ENCODE measurements around the gene CEP76. TPM values are rescaled to one million over a fixed set of nuclear protein-coding genes. Genes with fewer than 3 reads are reported as not detected.

CEP76 gene
- total RNA-seq, 1 experiment from 2014 or later, result 22.3 TPM

DNA sequence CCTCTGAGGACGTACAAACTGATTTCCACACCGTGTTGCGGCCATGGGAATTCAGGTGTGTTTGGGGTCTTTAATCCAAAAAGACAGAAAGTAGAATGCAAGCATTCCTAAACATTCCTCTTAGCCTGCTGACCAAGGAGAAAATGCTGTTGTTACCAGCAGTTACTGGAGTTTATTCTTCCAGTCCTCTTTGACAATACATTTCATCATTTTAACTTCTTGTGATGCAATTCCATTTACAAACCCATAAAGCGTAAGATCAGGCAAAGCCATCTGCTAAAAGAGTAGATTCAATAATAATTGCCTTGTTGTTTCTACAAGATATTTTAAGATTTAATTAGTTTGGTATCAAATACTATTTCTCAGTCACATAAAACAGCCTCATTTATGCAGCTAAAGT, 77.3 kb downstream of the CEP76 start:
- ChIA-PET CTCF (no interaction called here), POLR2A (ENCODE audit: low non-redundant PET) (no interaction called here)
- BruUV-seq (replicated peaks), result no TSS peak
- no peak overlapping the region for H3K4me3 ChIP-seq (ENCODE audit: low read depth, low read length, poor library complexity, severe bottlenecking)
- H3K36me3 ChIP-seq (ENCODE audit: insufficient read depth, low read length, poor library complexity, severe bottlenecking), result no peaks in the 10 kb centered on the region
- TF ChIP-seq, protein P1, sequence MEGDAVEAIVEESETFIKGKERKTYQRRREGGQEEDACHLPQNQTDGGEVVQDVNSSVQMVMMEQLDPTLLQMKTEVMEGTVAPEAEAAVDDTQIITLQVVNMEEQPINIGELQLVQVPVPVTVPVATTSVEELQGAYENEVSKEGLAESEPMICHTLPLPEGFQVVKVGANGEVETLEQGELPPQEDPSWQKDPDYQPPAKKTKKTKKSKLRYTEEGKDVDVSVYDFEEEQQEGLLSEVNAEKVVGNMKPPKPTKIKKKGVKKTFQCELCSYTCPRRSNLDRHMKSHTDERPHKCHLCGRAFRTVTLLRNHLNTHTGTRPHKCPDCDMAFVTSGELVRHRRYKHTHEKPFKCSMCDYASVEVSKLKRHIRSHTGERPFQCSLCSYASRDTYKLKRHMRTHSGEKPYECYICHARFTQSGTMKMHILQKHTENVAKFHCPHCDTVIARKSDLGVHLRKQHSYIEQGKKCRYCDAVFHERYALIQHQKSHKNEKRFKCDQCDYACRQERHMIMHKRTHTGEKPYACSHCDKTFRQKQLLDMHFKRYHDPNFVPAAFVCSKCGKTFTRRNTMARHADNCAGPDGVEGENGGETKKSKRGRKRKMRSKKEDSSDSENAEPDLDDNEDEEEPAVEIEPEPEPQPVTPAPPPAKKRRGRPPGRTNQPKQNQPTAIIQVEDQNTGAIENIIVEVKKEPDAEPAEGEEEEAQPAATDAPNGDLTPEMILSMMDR (conservative IDR thresholded peaks at IDR 0.05; ENCODE audit: low read depth, low read length), result no peak
- no peak for TF ChIP-seq EZH2 (IDR thresholded peaks at IDR 0.05; ENCODE audit: borderline replicate concordance, low read depth, low read length, poor library complexity, severe bottlenecking)
- intact Hi-C loops (cut with micrococcal nuclease; ENCODE audit: unreplicated experiment), result no loop called here
- H3K27me3 ChIP-seq (replicated peaks; ENCODE audit: insufficient read depth, low read depth, low read length, poor library complexity), result no peaks in the 10 kb centered on the region
- no peak for DNase-seq (ENCODE audit: low spot score)
- H3K9me3 ChIP-seq (ENCODE audit: low read depth, low read length, poor library complexity, severe bottlenecking), result no peaks in the 10 kb centered on the region
- H3K27ac ChIP-seq (ENCODE audit: low read depth, low read length, poor library complexity, severe bottlenecking), result no peak overlapping the region
- H3K4me1 ChIP-seq (ENCODE audit: insufficient read depth, low read length, poor library complexity, severe bottlenecking), result peaks cover 24% of the 10 kb centered on the region

Other genes starting within 250 kb of the CEP76 start
- 18.1 and 18.4 TPM in 2 replicates for gene SPIRE1, start 44.6 kb downstream of the CEP76 start, total RNA-seq (2021)
- gene PSMG2, start 319 bp upstream of the CEP76 start, total RNA-seq (2021), result 74.0 and 74.4 TPM in 2 replicates
- 35.8 and 44.7 TPM in 2 replicates for gene PTPN2, start 181.5 kb upstream of the CEP76 start, total RNA-seq (2021)
- 104 and 105 TPM in 2 replicates for gene SEH1L, start 245.3 kb upstream of the CEP76 start, total RNA-seq (2021)